GM12891 (cell line): ENCODE results near the gene CCDC121.
"Not testable (repeated sequence)": the region's sequence is repeated elsewhere in the genome, so short reads cannot be mapped to it uniquely, and the experiment has no call there.

Experiments
- DNase-seq: peaks from one replicate; pipeline ENCODE4 v3.0.0; 2011; ENCODE audit warnings: low spot score; ENCODE audit not compliant: insufficient read length
- FAIRE-seq: peaks from 2 replicates; lab custom pipeline; 2011; peaks lifted over from hg19 to GRCh38; lab: Jason Lieb, UNC
- PAX5 ChIP-seq: IDR thresholded peaks from 2 replicates; pipeline ENCODE4 v1.6.1; 2011; ENCODE audit warnings: low read length, moderate library complexity, mild to moderate bottlenecking; ENCODE audit not compliant: insufficient read depth, severe bottlenecking
- POLR2A ChIP-seq: IDR thresholded peaks from 2 replicates; pipeline ENCODE4 v1.6.1; 2011; ENCODE audit warnings: low read depth, low read length, control low read depth
- POLR2AphosphoS5 ChIP-seq: IDR thresholded peaks from 2 replicates; pipeline ENCODE4 v1.6.1; 2011; ENCODE audit warnings: low read depth, low read length, control low read depth
- POU2F2 ChIP-seq: IDR thresholded peaks from 2 replicates; pipeline ENCODE4 v1.6.1; 2011; ENCODE audit warnings: low read depth, mild to moderate bottlenecking, control low read depth, low read length, moderate library complexity
- SPI1 ChIP-seq: IDR thresholded peaks from 2 replicates; pipeline ENCODE4 v1.6.1; 2011; ENCODE audit warnings: low read depth, low read length, control low read depth
- TAF1 ChIP-seq: IDR thresholded peaks from 2 replicates; pipeline ENCODE4 v1.6.1; 2011; ENCODE audit warnings: low read depth, low read length, control low read depth

Gene CCDC121

GRCh38 chr2:27621524-27621923 is 7.3 kb downstream of the CCDC121 start:
- TF ChIP-seq POU2F2 (no peak), PAX5 (no peak), SPI1 (no peak)
- FAIRE-seq: no peak
- no peak for DNase-seq

- DNase-seq (no peak), FAIRE-seq (no peak)
- TF ChIP-seq POLR2A (no peak), SPI1 (no peak), TAF1 (no peak), POU2F2 (no peak), PAX5 (no peak), POLR2AphosphoS5 (no peak)
These were observed 13.5 kb downstream of the CCDC121 start for GRCh38 chr2:27615316-27615715.

GRCh38 chr2:27613985-27614384 is 14.8 kb downstream of the CCDC121 start:
- no peak for DNase-seq
- no peak for TF ChIP-seq TAF1
- no peak for TF ChIP-seq POLR2A
- no peak for TF ChIP-seq POU2F2
- TF ChIP-seq SPI1: no peak
- FAIRE-seq: no peak

GRCh38 chr2:27606611-27607010 is 22.2 kb downstream of the CCDC121 start:
- FAIRE-seq (no peak), DNase-seq (no peak)
- TF ChIP-seq SPI1: no peak
- TF ChIP-seq POLR2A: no peak
- TF ChIP-seq TAF1: no peak
- TF ChIP-seq POU2F2: no peak
- no peak for TF ChIP-seq PAX5
- no peak for TF ChIP-seq POLR2AphosphoS5

- DNase-seq (no peak), FAIRE-seq (no peak)
- no peak for TF ChIP-seq SPI1
- TF ChIP-seq POU2F2: no peak
- TF ChIP-seq POLR2AphosphoS5: no peak
- TF ChIP-seq TAF1: no peak
- no peak for TF ChIP-seq POLR2A
- TF ChIP-seq PAX5: no peak
These were observed 32.2 kb downstream of the CCDC121 start for GRCh38 chr2:27596627-27597026.

- not testable (repeated sequence) for DNase-seq, FAIRE-seq
These were observed 33.4 kb downstream of the CCDC121 start for GRCh38 chr2:27595412-27595811.

GRCh38 chr2:27594020-27594703 is 34.6 kb downstream of the CCDC121 start:
- not testable (repeated sequence) for FAIRE-seq, DNase-seq

- TF ChIP-seq POU2F2 (no peak), POLR2AphosphoS5 (no peak), PAX5 (no peak), SPI1 (no peak), TAF1 (no peak), POLR2A (no peak)
- FAIRE-seq: no peak
- no peak for DNase-seq
These were observed 35.6 kb downstream of the CCDC121 start for GRCh38 chr2:27593240-27593639.

GRCh38 chr2:27591745-27592144 is 37.1 kb downstream of the CCDC121 start:
- no peak for TF ChIP-seq SPI1
- TF ChIP-seq POLR2A: no peak
- TF ChIP-seq PAX5: no peak
- TF ChIP-seq POU2F2: no peak
- TF ChIP-seq POLR2AphosphoS5: no peak
- no peak for FAIRE-seq
- no peak for DNase-seq

GRCh38 chr2:27588308-27588707 is 40.5 kb downstream of the CCDC121 start:
- FAIRE-seq (no peak), DNase-seq (no peak)
- no peak for TF ChIP-seq TAF1
- TF ChIP-seq POLR2AphosphoS5: no peak
- TF ChIP-seq PAX5: no peak
- no peak for TF ChIP-seq SPI1
- TF ChIP-seq POLR2A: no peak
- TF ChIP-seq POU2F2: no peak

- DNase-seq: no peak
- TF ChIP-seq PAX5 (no peak), SPI1 (no peak), POLR2A (no peak), POU2F2 (no peak), TAF1 (no peak), POLR2AphosphoS5 (no peak)
- FAIRE-seq: no peak
These were observed 41.8 kb downstream of the CCDC121 start for GRCh38 chr2:27587025-27587424.
